ENCODE measurements around the gene PYGL.
"Not testable (repeated sequence)": the region's sequence is repeated elsewhere in the genome, so short reads cannot be mapped to it uniquely, and the experiment has no call there.

Gene PYGL

DNA sequence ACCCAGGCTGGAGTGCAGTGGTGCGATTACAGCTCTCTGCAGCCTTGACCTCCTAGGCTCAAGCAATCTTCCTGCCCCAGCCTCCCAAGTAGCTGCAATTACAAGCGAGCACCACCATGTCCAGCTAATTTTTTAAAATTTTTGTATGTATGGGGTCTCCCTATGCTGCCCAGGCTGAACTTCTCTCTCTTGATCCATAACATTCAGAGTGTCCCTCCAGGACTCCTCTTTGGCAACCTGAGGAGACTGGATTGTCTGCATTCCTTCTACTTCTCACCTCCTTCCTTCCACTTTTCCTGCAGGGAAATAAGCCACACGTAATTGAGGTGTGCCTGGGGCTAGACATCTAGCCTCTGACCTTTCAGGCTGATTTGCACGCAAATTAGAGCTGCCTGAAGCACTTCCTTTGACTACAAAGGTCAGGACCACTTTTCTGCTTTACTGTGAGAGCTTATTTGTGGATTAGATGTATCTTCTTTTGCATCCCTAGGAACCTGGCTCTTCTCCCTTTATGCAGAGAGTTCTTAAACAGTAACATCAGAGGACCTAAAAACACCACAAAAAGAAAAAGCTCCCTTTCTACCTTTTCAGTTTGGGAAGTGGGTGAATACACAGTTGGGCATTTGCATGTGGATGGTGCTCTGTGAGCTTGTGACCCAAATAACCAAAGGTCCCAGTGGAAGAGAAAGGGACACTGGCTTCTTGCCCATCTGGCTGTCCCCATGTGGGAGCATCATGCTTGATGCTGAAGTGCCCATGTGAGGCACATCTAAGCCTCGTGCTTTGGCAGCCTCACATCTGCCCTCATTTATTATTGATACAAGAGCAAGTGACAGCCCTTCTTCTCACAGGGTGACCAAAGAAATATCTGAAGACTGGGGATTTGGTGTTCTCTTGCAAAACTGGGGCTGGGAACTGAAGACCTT, 33.5 kb downstream of the PYGL start:
- TF ChIP-seq, protein P1, sequence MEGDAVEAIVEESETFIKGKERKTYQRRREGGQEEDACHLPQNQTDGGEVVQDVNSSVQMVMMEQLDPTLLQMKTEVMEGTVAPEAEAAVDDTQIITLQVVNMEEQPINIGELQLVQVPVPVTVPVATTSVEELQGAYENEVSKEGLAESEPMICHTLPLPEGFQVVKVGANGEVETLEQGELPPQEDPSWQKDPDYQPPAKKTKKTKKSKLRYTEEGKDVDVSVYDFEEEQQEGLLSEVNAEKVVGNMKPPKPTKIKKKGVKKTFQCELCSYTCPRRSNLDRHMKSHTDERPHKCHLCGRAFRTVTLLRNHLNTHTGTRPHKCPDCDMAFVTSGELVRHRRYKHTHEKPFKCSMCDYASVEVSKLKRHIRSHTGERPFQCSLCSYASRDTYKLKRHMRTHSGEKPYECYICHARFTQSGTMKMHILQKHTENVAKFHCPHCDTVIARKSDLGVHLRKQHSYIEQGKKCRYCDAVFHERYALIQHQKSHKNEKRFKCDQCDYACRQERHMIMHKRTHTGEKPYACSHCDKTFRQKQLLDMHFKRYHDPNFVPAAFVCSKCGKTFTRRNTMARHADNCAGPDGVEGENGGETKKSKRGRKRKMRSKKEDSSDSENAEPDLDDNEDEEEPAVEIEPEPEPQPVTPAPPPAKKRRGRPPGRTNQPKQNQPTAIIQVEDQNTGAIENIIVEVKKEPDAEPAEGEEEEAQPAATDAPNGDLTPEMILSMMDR (IDR thresholded peaks at IDR 0.05; ENCODE audit: extremely low read depth, missing control alignments), result no peak

DNA sequence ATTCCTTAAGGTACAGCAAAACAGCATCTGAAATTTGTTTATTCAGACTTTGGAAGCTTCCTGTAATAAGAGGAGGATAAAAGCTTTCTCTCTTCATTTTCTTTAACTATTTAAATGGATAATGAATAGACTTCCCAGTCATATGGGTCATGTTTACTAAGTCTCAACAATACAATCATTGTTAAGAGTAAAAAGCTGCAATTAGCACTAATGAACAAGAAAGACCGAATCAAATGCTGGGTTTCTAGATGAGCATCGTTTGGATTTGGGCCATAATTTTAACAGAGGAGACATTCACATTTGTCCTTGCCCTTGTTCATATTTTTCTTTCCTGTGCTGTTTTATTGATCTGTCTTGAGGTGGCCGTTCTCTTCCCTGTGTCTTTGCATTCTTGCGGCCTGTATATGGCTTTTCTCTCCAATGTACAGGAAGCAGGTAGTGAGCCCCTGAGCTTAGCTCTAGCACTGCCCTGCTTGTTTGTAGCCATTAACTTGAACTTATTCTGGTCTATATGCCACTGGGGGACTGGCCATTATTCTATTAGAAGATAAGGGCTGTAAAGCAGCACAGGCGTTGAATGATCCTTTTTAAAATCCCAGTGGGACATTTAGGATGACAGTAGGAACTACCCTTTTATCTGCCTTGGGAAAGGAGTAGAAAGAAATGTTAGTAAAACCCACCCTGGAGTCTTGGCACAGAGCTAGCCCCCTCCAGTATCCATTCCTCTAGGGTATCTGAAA, 37.8 kb downstream of the PYGL start:
- DNase-seq (ENCODE audit: low spot score), result no peak

More for the DNA sequence above, 33.5 kb downstream of the PYGL start:
- DNase-seq (ENCODE audit: low spot score), result no peak

DNA sequence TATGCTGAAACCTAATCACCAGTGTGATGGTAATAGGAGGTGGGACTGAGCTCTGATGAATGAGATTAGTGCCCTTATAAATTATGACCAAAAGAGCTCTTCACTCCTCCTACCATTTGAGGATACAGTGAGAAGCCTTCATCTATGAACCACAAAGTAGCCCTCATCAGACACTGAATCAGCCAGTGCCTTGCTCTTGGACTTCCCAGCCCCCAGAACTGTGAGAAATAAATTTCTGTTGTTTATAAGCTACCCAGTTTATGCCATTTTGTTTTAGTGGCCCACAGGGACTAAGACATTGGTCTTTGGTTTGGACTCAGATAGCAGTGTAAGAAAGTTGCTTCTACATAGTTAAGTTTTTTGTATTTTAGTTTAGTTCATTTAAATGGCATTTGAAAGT, 39.6 kb downstream of the PYGL start:
- TF ChIP-seq, protein P1 (IDR thresholded peaks at IDR 0.05; ENCODE audit: extremely low read depth, missing control alignments), result no peak
- no peak for DNase-seq (ENCODE audit: low spot score)

More for the DNA sequence above, 37.8 kb downstream of the PYGL start:
- TF ChIP-seq, protein P1 (IDR thresholded peaks at IDR 0.05; ENCODE audit: extremely low read depth, missing control alignments), result no peak

DNA sequence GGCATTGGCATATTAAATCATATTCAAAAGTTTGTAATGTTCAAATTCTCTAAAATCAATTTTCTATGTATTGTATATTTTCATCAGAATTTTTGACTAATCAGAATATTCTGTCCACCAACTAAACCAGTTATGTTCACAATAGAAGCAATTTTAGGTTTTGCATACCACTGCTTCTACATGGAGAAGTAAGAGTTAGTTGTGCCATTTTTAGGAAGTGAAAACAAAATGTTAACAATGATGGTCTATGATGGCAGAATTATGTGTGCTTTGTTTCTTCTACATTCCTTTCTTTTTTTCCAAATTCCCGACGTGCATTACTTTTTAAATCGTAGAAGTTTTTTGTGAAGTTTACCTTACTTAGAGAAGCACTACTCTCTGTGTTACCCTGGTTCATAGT, 42.9 kb downstream of the PYGL start:
- TF ChIP-seq, protein P1 (IDR thresholded peaks at IDR 0.05; ENCODE audit: extremely low read depth, missing control alignments), result no peak
- no peak for DNase-seq (ENCODE audit: low spot score)

DNA sequence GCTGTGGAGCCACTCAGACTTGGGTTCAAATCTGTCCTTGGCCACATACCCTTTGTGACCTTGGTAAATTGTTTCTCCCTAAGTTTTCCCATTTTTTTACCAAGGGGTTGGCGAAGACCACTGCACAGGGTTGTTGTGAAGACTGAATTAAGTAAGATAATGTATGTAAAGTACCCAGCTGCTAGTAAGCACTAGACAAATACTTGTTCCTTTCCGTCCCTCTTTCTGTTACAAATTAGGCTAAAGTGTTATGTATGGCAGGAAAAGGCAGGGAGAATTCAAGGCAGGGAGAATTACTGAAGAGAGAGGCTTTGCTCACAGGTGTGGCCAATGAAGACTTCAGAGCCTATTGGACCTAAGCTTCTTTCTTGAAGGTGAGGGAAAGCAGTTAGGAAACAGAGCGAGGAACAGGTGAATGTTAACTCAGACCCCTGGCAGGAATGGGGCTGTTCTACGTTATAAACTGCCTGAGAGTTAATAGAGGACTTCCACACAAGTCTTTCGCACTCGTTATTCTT, 46.6 kb downstream of the PYGL start:
- no peak for DNase-seq (ENCODE audit: low spot score)
- TF ChIP-seq, protein P1 (IDR thresholded peaks at IDR 0.05; ENCODE audit: extremely low read depth, missing control alignments), result no peak

DNA sequence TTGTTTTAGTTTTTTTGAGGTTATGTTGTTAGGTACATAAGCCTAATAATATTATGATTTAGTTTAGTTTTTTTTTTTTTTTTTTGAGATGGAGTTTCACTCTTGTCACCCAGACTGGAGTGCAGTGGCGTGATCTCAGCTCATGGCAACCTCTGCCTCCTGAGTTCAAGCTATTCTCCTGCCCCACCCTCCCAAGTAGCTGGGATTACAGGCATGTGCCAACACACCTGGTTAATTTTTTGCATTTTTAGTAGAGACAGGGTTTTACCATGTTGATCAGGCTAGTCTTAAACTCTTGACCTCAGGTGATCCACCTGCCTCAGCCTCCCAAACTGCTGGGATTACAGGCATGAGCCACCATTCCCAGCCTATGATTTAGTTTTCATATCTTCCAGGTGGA, 47.3 kb downstream of the PYGL start:
- not testable (repeated sequence) for DNase-seq (ENCODE audit: low spot score)

DNA sequence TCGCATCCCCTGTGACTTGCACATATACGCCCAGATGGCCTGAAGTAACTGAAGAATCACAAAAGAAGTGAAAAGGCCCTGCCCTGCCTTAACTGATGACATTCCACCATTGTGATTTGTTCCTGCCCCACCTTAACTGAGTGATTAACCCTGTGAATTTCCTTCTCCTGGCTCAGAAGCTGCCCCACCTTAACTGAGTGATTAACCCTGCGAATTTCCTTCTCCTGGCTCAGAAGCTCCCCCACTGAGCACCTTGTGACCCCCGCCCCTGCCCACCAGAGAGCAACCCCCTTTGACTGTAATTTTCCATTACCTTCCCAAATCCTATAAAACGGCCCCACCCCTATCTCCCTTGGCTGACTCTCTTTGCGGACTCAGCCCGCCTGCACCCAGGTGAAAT, 47.9 kb downstream of the PYGL start:
- DNase-seq (ENCODE audit: low spot score), result not testable (repeated sequence)

DNA sequence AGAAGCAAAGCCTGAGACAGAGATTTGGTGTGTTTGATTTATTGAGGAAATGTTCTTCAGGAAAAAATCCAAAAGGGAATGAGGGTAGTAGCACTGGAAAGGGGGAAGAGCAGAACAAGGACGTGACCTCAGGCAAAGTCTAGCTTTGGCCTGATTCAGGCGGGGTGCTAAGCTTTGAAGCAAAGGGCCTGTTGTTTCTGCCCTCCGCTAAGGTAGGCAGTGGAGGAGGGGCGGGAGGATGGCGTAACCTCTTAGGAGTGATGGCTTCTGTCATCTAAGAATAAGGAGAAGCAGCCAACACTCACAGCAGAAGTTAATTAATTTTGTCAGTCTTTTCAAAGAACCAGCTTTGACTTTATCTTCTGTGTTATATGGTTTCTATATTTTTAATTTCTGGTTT, 52.0 kb downstream of the PYGL start:
- no peak for DNase-seq (ENCODE audit: low spot score)
- TF ChIP-seq, protein P1 (IDR thresholded peaks at IDR 0.05; ENCODE audit: extremely low read depth, missing control alignments), result no peak

All from GM20000 (cell line).